ENCODE data around the gene EHMT2. TPM values are rescaled to one million over a fixed set of nuclear protein-coding genes. Genes with fewer than 3 reads are reported as not detected.
"Not testable (repeated sequence)": the region's sequence is repeated elsewhere in the genome, so short reads cannot be mapped to it uniquely, and the experiment has no call there.

Gene EHMT2
- total RNA-seq, 5 donors from 2014 or later (not counting 1 experiment from before 2014, with no cell fraction given): 49.1 to 83.8 (median 78.9) TPM

- Mint-ChIP-seq H3K27ac (no peak overlapping the region), H3K4me3 (no peak overlapping the region), H3K4me1 (peaks cover 0 to 10% (median 0%) of the 10 kb centered on the region in 3 donors), H3K9me3 (no peaks in the 10 kb centered on the region), H3K27me3 (peaks cover 8 to 27% of the 10 kb centered on the region in 2 donors), H3K36me3 (no peaks in the 10 kb centered on the region)
- ChIA-PET POLR2A (no interaction called here), CTCF (no interaction called here)
- Histone ChIP-seq H3K36me3 (ENCODE audit: control insufficient read depth in 2 of 2, extremely low read depth in 1 of 2, insufficient read depth in 1 of 2, low read length in 1 of 2) (no peaks in the 10 kb centered on the region), H3K4me1 (ENCODE audit: control insufficient read depth in 1 of 2, extremely low read depth in 1 of 2, insufficient read depth in 2 of 2, low read length in 2 of 2) (no peaks in the 10 kb centered on the region), H3K27me3 (replicated peaks in 1 of 2; ENCODE audit: control insufficient read depth in 2 of 2, extremely low read depth in 1 of 2, insufficient read depth in 2 of 2, low read length in 1 of 2) (peaks cover 0 to 47% of the 10 kb centered on the region in 2 experiments), H3K4me3 (ENCODE audit: control insufficient read depth in 1 of 2, extremely low read depth in 1 of 2, low read length in 1 of 2) (no peak overlapping the region), H3K27ac (ENCODE audit: low read length) (no peak overlapping the region), H3K9me3 (no peaks in the 10 kb centered on the region)
- ATAC-seq (replicated peaks in 1 of 4) (no peak), DNase-seq (no peak)
- no CpG with 5 or more reads among the region's 3 CpGs for WGBS (ENCODE audit: insufficient coverage)
Observed at GRCh38 chr6:31943742-31944141, 46.2 kb upstream of the EHMT2 start.

- no peak overlapping the region for H3K27ac ChIP-seq (ENCODE audit: low read length)
- H3K4me1 ChIP-seq (ENCODE audit: control insufficient read depth in 1 of 2, extremely low read depth in 1 of 2, insufficient read depth in 2 of 2, low read length in 2 of 2): no peaks in the 10 kb centered on the region
- 2% methylated on average over 5 of the region's 6 CpGs for WGBS (ENCODE audit: insufficient coverage)
- peaks cover 0 to 5% (median 0%) of the 10 kb centered on the region in 3 donors for H3K4me1 Mint-ChIP-seq
- H3K9me3 ChIP-seq: no peaks in the 10 kb centered on the region
- peaks cover 0 to 35% of the 10 kb centered on the region in 2 experiments for H3K27me3 ChIP-seq (replicated peaks in 1 of 2; ENCODE audit: control insufficient read depth in 2 of 2, extremely low read depth in 1 of 2, insufficient read depth in 2 of 2, low read length in 1 of 2)
- H3K4me3 ChIP-seq (ENCODE audit: control insufficient read depth in 1 of 2, extremely low read depth in 1 of 2, low read length in 1 of 2): no peak overlapping the region
- ATAC-seq (replicated peaks in 1 of 4): no peak
- CTCF ChIA-PET: no interaction called here
- DNase-seq: no peak
- H3K9me3 Mint-ChIP-seq: no peaks in the 10 kb centered on the region
- peaks cover 8 to 21% of the 10 kb centered on the region in 2 donors for H3K27me3 Mint-ChIP-seq
- no peaks in the 10 kb centered on the region for H3K36me3 ChIP-seq (ENCODE audit: control insufficient read depth in 2 of 2, extremely low read depth in 1 of 2, insufficient read depth in 1 of 2, low read length in 1 of 2)
- POLR2A ChIA-PET: no interaction called here
- no peak overlapping the region for H3K4me3 Mint-ChIP-seq
- no peaks in the 10 kb centered on the region for H3K36me3 Mint-ChIP-seq
- H3K27ac Mint-ChIP-seq: no peak overlapping the region
Observed at GRCh38 chr6:31940256-31940664, 42.8 kb upstream of the EHMT2 start.

GRCh38 chr6:31935823-31936222 lies 38.3 kb upstream of the EHMT2 start:
- Histone ChIP-seq H3K4me3 (ENCODE audit: control insufficient read depth in 1 of 2, extremely low read depth in 1 of 2, low read length in 1 of 2) (no peak overlapping the region), H3K36me3 (ENCODE audit: control insufficient read depth in 2 of 2, extremely low read depth in 1 of 2, insufficient read depth in 1 of 2, low read length in 1 of 2) (no peaks in the 10 kb centered on the region), H3K27ac (ENCODE audit: low read length) (no peak overlapping the region), H3K4me1 (ENCODE audit: control insufficient read depth in 1 of 2, extremely low read depth in 1 of 2, insufficient read depth in 2 of 2, low read length in 2 of 2) (no peaks in the 10 kb centered on the region), H3K9me3 (no peaks in the 10 kb centered on the region), H3K27me3 (replicated peaks in 1 of 2; ENCODE audit: control insufficient read depth in 2 of 2, extremely low read depth in 1 of 2, insufficient read depth in 2 of 2, low read length in 1 of 2) (peaks cover 0 to 9% of the 10 kb centered on the region in 2 experiments)
- no peak for ATAC-seq (replicated peaks in 1 of 4)
- peaks cover 0 to 5% of the 10 kb centered on the region in 2 donors for H3K27me3 Mint-ChIP-seq
- H3K9me3 Mint-ChIP-seq: no peaks in the 10 kb centered on the region
- POLR2A ChIA-PET: no interaction called here
- no peak overlapping the region for H3K27ac Mint-ChIP-seq
- H3K4me3 Mint-ChIP-seq: no peak overlapping the region
- WGBS (ENCODE audit: insufficient coverage): 74% methylated on average over 9 of the region's 9 CpGs
- DNase-seq: no peak
- H3K4me1 Mint-ChIP-seq: no peaks in the 10 kb centered on the region
- CTCF ChIA-PET: no interaction called here
- H3K36me3 Mint-ChIP-seq: no peaks in the 10 kb centered on the region

GRCh38 chr6:31935021-31935420 lies 37.5 kb upstream of the EHMT2 start:
- Mint-ChIP-seq H3K4me1 (no peaks in the 10 kb centered on the region), H3K27ac (no peak overlapping the region), H3K4me3 (no peak overlapping the region), H3K36me3 (no peaks in the 10 kb centered on the region), H3K9me3 (no peaks in the 10 kb centered on the region), H3K27me3 (peaks cover 0 to 5% of the 10 kb centered on the region in 2 donors)
- Histone ChIP-seq H3K36me3 (ENCODE audit: control insufficient read depth in 2 of 2, extremely low read depth in 1 of 2, insufficient read depth in 1 of 2, low read length in 1 of 2) (no peaks in the 10 kb centered on the region), H3K4me3 (ENCODE audit: control insufficient read depth in 1 of 2, extremely low read depth in 1 of 2, low read length in 1 of 2) (no peak overlapping the region), H3K4me1 (ENCODE audit: control insufficient read depth in 1 of 2, extremely low read depth in 1 of 2, insufficient read depth in 2 of 2, low read length in 2 of 2) (no peaks in the 10 kb centered on the region), H3K9me3 (no peaks in the 10 kb centered on the region), H3K27me3 (replicated peaks in 1 of 2; ENCODE audit: control insufficient read depth in 2 of 2, extremely low read depth in 1 of 2, insufficient read depth in 2 of 2, low read length in 1 of 2) (peaks cover 0 to 9% of the 10 kb centered on the region in 2 experiments), H3K27ac (ENCODE audit: low read length) (no peak overlapping the region)
- ChIA-PET CTCF (no interaction called here), POLR2A (no interaction called here)
- ATAC-seq (replicated peaks in 1 of 4): no peak
- no CpG with 5 or more reads among the region's 3 CpGs for WGBS (ENCODE audit: insufficient coverage)
- no peak for DNase-seq

- Mint-ChIP-seq H3K4me1 (no peaks in the 10 kb centered on the region), H3K36me3 (no peaks in the 10 kb centered on the region), H3K9me3 (no peaks in the 10 kb centered on the region), H3K27ac (no peak overlapping the region), H3K27me3 (peaks cover 0 to 5% of the 10 kb centered on the region in 2 donors), H3K4me3 (no peak overlapping the region)
- no peaks in the 10 kb centered on the region for H3K9me3 ChIP-seq
- H3K4me1 ChIP-seq (ENCODE audit: control insufficient read depth in 1 of 2, extremely low read depth in 1 of 2, insufficient read depth in 2 of 2, low read length in 2 of 2): no peaks in the 10 kb centered on the region
- no peak for DNase-seq
- ChIA-PET POLR2A (no interaction called here), CTCF (no interaction called here)
- no peak overlapping the region for H3K4me3 ChIP-seq (ENCODE audit: control insufficient read depth in 1 of 2, extremely low read depth in 1 of 2, low read length in 1 of 2)
- H3K27ac ChIP-seq (ENCODE audit: low read length): no peak overlapping the region
- ATAC-seq (replicated peaks in 1 of 4): no peak
- WGBS (ENCODE audit: insufficient coverage): 91% methylated on average over 17 of the region's 19 CpGs
- peaks cover 0 to 12% of the 10 kb centered on the region in 2 experiments for H3K27me3 ChIP-seq (replicated peaks in 1 of 2; ENCODE audit: control insufficient read depth in 2 of 2, extremely low read depth in 1 of 2, insufficient read depth in 2 of 2, low read length in 1 of 2)
- H3K36me3 ChIP-seq (ENCODE audit: control insufficient read depth in 2 of 2, extremely low read depth in 1 of 2, insufficient read depth in 1 of 2, low read length in 1 of 2): no peaks in the 10 kb centered on the region
Observed at GRCh38 chr6:31933537-31933936, 36.0 kb upstream of the EHMT2 start.

GRCh38 chr6:31932137-31932536 lies 34.6 kb upstream of the EHMT2 start:
- POLR2A ChIA-PET; ATAC-seq (replicated peaks in 1 of 4); H3K4me3 Mint-ChIP-seq; H3K9me3 ChIP-seq; H3K9me3 Mint-ChIP-seq; H3K27ac ChIP-seq (ENCODE audit: low read length); H3K36me3 Mint-ChIP-seq; H3K4me1 Mint-ChIP-seq; H3K27ac Mint-ChIP-seq; H3K27me3 Mint-ChIP-seq; H3K4me1 ChIP-seq (ENCODE audit: control insufficient read depth in 1 of 2, extremely low read depth in 1 of 2, insufficient read depth in 2 of 2, low read length in 2 of 2); CTCF ChIA-PET; H3K4me3 ChIP-seq (ENCODE audit: control insufficient read depth in 1 of 2, extremely low read depth in 1 of 2, low read length in 1 of 2); DNase-seq; H3K36me3 ChIP-seq (ENCODE audit: control insufficient read depth in 2 of 2, extremely low read depth in 1 of 2, insufficient read depth in 1 of 2, low read length in 1 of 2): not testable (repeated sequence)
- no CpG with 5 or more reads among the region's 32 CpGs for WGBS (ENCODE audit: insufficient coverage)
- peaks cover 2 to 21% of the 10 kb centered on the region in 2 experiments for H3K27me3 ChIP-seq (replicated peaks in 1 of 2; ENCODE audit: control insufficient read depth in 2 of 2, extremely low read depth in 1 of 2, insufficient read depth in 2 of 2, low read length in 1 of 2)

GRCh38 chr6:31930962-31931361 lies 33.5 kb upstream of the EHMT2 start:
- H3K27ac ChIP-seq (ENCODE audit: low read length): no peak overlapping the region
- Mint-ChIP-seq H3K9me3 (no peaks in the 10 kb centered on the region), H3K36me3 (no peaks in the 10 kb centered on the region), H3K4me3 (no peak overlapping the region), H3K4me1 (no peaks in the 10 kb centered on the region), H3K27ac (no peak overlapping the region), H3K27me3 (peaks cover 0 to 8% of the 10 kb centered on the region in 2 donors)
- DNase-seq: no peak
- H3K4me3 ChIP-seq (ENCODE audit: control insufficient read depth in 1 of 2, extremely low read depth in 1 of 2, low read length in 1 of 2): no peak overlapping the region
- H3K9me3 ChIP-seq: no peaks in the 10 kb centered on the region
- no peaks in the 10 kb centered on the region for H3K36me3 ChIP-seq (ENCODE audit: control insufficient read depth in 2 of 2, extremely low read depth in 1 of 2, insufficient read depth in 1 of 2, low read length in 1 of 2)
- no CpG with 5 or more reads among the region's 1 CpG for WGBS (ENCODE audit: insufficient coverage)
- H3K27me3 ChIP-seq (replicated peaks in 1 of 2; ENCODE audit: control insufficient read depth in 2 of 2, extremely low read depth in 1 of 2, insufficient read depth in 2 of 2, low read length in 1 of 2): peaks cover 2 to 21% of the 10 kb centered on the region in 2 experiments
- ChIA-PET POLR2A (no interaction called here), CTCF (no interaction called here)
- no peak for ATAC-seq (replicated peaks in 1 of 4)
- no peaks in the 10 kb centered on the region for H3K4me1 ChIP-seq (ENCODE audit: control insufficient read depth in 1 of 2, extremely low read depth in 1 of 2, insufficient read depth in 2 of 2, low read length in 2 of 2)

Measured in T-cell (primary cell).